ENCODE measurements around the gene ADRB2. TPM values are rescaled to one million over a fixed set of nuclear protein-coding genes. Genes with fewer than 3 reads are reported as not detected.

The ADRB2 gene
- 1 to 10 TPM; 4.0 to 7.6 TPM for total RNA-seq
- polyA plus RNA-seq, result 1 to 10 TPM; 1.2 to 3.6 TPM

GRCh38 chr5:148826053-148826738, at the start of gene ADRB2:
Gene ADRB2, plus strand, starts transcription at chr5:148826611. Its CDS starts 221 bp downstream, at chr5:148826832.
- H3K36me3 ChIP-seq (ENCODE audit: control insufficient read depth in 4 of 4, insufficient read depth in 3 of 4, low read depth in 1 of 4, low read length in 3 of 4), result no peaks in the 10 kb centered on the region
- H3K9ac ChIP-seq (ENCODE audit: low read depth in 1 of 2, low read length in 2 of 2), result peak within 1 kb of the TSS; percentile 90 to 97
- peak; percentile 92 for DNase-seq (ENCODE audit: low spot score)
- H3K27me3 ChIP-seq (ENCODE audit: control insufficient read depth in 4 of 4, insufficient read depth in 4 of 4, low read length in 3 of 4), result no peaks in the 10 kb centered on the region
- TF ChIP-seq FOXA1 (IDR thresholded peaks at IDR 0.05) (peak; percentile 68), RXRA (IDR thresholded peaks at IDR 0.05) (peak; percentile 68 to 75), GABPA (IDR thresholded peaks at IDR 0.05 in 1 of 2, conservative IDR thresholded peaks at IDR 0.05 in 1 of 2) (no peak), REST (IDR thresholded peaks at IDR 0.05) (peak; percentile 90), NR2F2 (IDR thresholded peaks at IDR 0.05) (no peak), CTCF (IDR thresholded peaks at IDR 0.05; ENCODE audit: low read depth, low read length, missing input control) (peak; percentile 7), FOXA2 (IDR thresholded peaks at IDR 0.05) (no peak), EGR1 (IDR thresholded peaks at IDR 0.05; ENCODE audit: low read depth in 2 of 2) (peak in 1 of 2 donors; percentile 52), JUND (IDR thresholded peaks at IDR 0.05) (peak; percentile 41 to 55), YY1 (IDR thresholded peaks at IDR 0.05) (peak; percentile 91), HNF4G (IDR thresholded peaks at IDR 0.05) (no peak), SP1 (IDR thresholded peaks at IDR 0.05) (peak; percentile 89), MAX (IDR thresholded peaks at IDR 0.05) (no peak), TAF1 (conservative IDR thresholded peaks at IDR 0.05) (peak; percentile 89), HNF4A (conservative IDR thresholded peaks at IDR 0.05) (peak; percentile 56), ATF3 (IDR thresholded peaks at IDR 0.05) (no peak), RAD21 (IDR thresholded peaks at IDR 0.05) (peak; percentile 33 to 62)
- H3K27ac ChIP-seq (ENCODE audit: low read depth in 1 of 2, low read length in 2 of 2), result peak within 1 kb of the TSS; percentile 93 to 97
- peak within 1 kb of the TSS; percentile 58 to 92 (median 88) for H3K4me3 ChIP-seq (ENCODE audit: low read depth in 1 of 3, low read length in 3 of 3)
- H3K4me1 ChIP-seq (ENCODE audit: control insufficient read depth in 4 of 4, insufficient read depth in 4 of 4, low read length in 3 of 4), result peaks cover 2 to 41% (median 23%) of the 10 kb centered on the region in 4 donors
- H3K9me3 ChIP-seq (ENCODE audit: control insufficient read depth in 4 of 4, low read length in 3 of 4), result no peaks in the 10 kb centered on the region
- under 1% methylated on average over 42 of the region's 42 CpGs for WGBS

GRCh38 chr5:148776780-148777179, 49.6 kb upstream of the ADRB2 start:
- 93% methylated on average over 1 of the region's 1 CpG for WGBS
- no peak for TF ChIP-seq REST (IDR thresholded peaks at IDR 0.05)
- no peak for TF ChIP-seq TAF1 (conservative IDR thresholded peaks at IDR 0.05)
- no peak for TF ChIP-seq HNF4A (conservative IDR thresholded peaks at IDR 0.05)
- TF ChIP-seq SP1 (IDR thresholded peaks at IDR 0.05), result no peak
- TF ChIP-seq CTCF (IDR thresholded peaks at IDR 0.05; ENCODE audit: low read depth, low read length, missing input control), result no peak
- no peak for TF ChIP-seq EGR1 (IDR thresholded peaks at IDR 0.05; ENCODE audit: low read depth in 2 of 2)
- no peak for TF ChIP-seq RAD21 (IDR thresholded peaks at IDR 0.05)
- no peak for TF ChIP-seq GABPA (IDR thresholded peaks at IDR 0.05 in 1 of 2, conservative IDR thresholded peaks at IDR 0.05 in 1 of 2)
- DNase-seq (ENCODE audit: low spot score), result no peak
- H3K9ac ChIP-seq (ENCODE audit: low read depth in 1 of 2, low read length in 2 of 2), result no peak overlapping the region
- no peaks in the 10 kb centered on the region for H3K27me3 ChIP-seq (ENCODE audit: control insufficient read depth in 4 of 4, insufficient read depth in 4 of 4, low read length in 3 of 4)
- H3K4me3 ChIP-seq (ENCODE audit: low read depth in 1 of 3, low read length in 3 of 3), result no peak overlapping the region
- H3K4me1 ChIP-seq (ENCODE audit: control insufficient read depth in 4 of 4, insufficient read depth in 4 of 4, low read length in 3 of 4), result no peaks in the 10 kb centered on the region
- H3K27ac ChIP-seq (ENCODE audit: low read depth in 1 of 2, low read length in 2 of 2), result no peak overlapping the region
- H3K9me3 ChIP-seq (ENCODE audit: control insufficient read depth in 4 of 4, low read length in 3 of 4), result no peaks in the 10 kb centered on the region
- H3K36me3 ChIP-seq (ENCODE audit: control insufficient read depth in 4 of 4, insufficient read depth in 3 of 4, low read depth in 1 of 4, low read length in 3 of 4), result no peaks in the 10 kb centered on the region

Measured in liver (tissue), 9 donors.